HepG2 (cell line): ENCODE measurements around the gene HEXIM1. TPM values are rescaled to one million over a fixed set of nuclear protein-coding genes. Genes with fewer than 3 reads are reported as not detected.

Source experiments
- HNRNPH1 ChIP-seq: fragments of 200-400 bp; formaldehyde crosslinking; optimal IDR thresholded peaks from 2 replicates; pipeline ENCODE3; 2017; ENCODE audit warnings: mild to moderate bottlenecking, low read depth, low read length
- KDM4B ChIP-seq: sonication (generic); formaldehyde crosslinking; IDR thresholded peaks from 2 replicates; pipeline ENCODE4 v1.4.0; 2020; ENCODE audit warnings: missing genetic modification reagents
- MTF1 ChIP-seq: sonication (generic); formaldehyde crosslinking; IDR thresholded peaks from 2 replicates; pipeline ENCODE4 v1.5.0; 2020; ENCODE audit warnings: missing genetic modification reagents
- RFX1 ChIP-seq: fragments of 450-650 bp; IDR thresholded peaks from 2 replicates; pipeline ENCODE4 v1.6.1; 2017
- YY1 ChIP-seq: IDR thresholded peaks from 2 replicates; pipeline ENCODE4 v1.6.1; 2011; ENCODE audit warnings: low read length, low read depth, moderate library complexity, mild to moderate bottlenecking; ENCODE audit not compliant: insufficient read depth, insufficient replicate concordance
- ZBTB20 ChIP-seq: sonication (generic); formaldehyde crosslinking; IDR thresholded peaks from 2 replicates; pipeline ENCODE4 v1.8.1; 2023; ENCODE audit warnings: missing genetic modification reagents, low read depth, mild to moderate bottlenecking, borderline replicate concordance
- ZNF292 ChIP-seq: sonication (generic); formaldehyde crosslinking; IDR thresholded peaks from 2 replicates; pipeline ENCODE4 v1.8.1; 2022; ENCODE audit warnings: mild to moderate bottlenecking, low read depth, missing genetic modification reagents, borderline replicate concordance
- ZNF460 ChIP-seq: sonication (generic); formaldehyde crosslinking; IDR thresholded peaks from 2 replicates; pipeline ENCODE4 v1.5.1; 2020; ENCODE audit warnings: missing genetic modification reagents, mild to moderate bottlenecking, borderline replicate concordance
- ZNF468 ChIP-seq: sonication (generic); formaldehyde crosslinking; IDR thresholded peaks from 2 replicates; pipeline ENCODE4 v1.8.0; 2022; ENCODE audit warnings: mild to moderate bottlenecking, moderate library complexity, missing genetic modification reagents
- ZNF629 ChIP-seq: sonication (generic); formaldehyde crosslinking; conservative IDR thresholded peaks from 2 replicates; pipeline ENCODE4 v1.5.0; 2020; ENCODE audit warnings: missing genetic modification reagents
- ZNF782 ChIP-seq: sonication (generic); formaldehyde crosslinking; IDR thresholded peaks from 2 replicates; pipeline ENCODE4 v1.4.0; 2020; ENCODE audit warnings: missing genetic modification reagents, mild to moderate bottlenecking, borderline replicate concordance
- ZNF883 ChIP-seq: sonication (generic); formaldehyde crosslinking; IDR thresholded peaks from 2 replicates; pipeline ENCODE4 v1.5.1; 2020; ENCODE audit warnings: mild to moderate bottlenecking, missing genetic modification reagents; ENCODE audit errors: not compliant biosample characterization
- polyA plus RNA-seq, 8 experiments: library from polyadenylated mRNA; depleted of rRNA in 3 of 8; stranded (reverse) in 7 of 8; unstranded in 1 of 8; fragments of >200 nt; fragmentation: Illumina TruSeq in 4 of 8; extraction: Trizol in 4 of 8; gene quantifications; 2 replicates each; pipeline versions ENCODE4 v1.2.1 to v1.2.3, GENCODE V29; 2011 to 2016; ENCODE audit warnings: low read depth in 4 of 8, missing spikeins in 1 of 8, mixed read lengths in 1 of 8; ENCODE audit not compliant: insufficient read depth in 1 of 8
- total RNA-seq, 5 experiments: library from RNA; depleted of rRNA; stranded (reverse); fragments of >200 nt; fragmentation: Illumina TruSeq; extraction: Trizol; gene quantifications; 2 replicates each; pipeline ENCODE4 v1.2.3, GENCODE V29; 2016; ENCODE audit warnings: low read depth in 1 of 5
- TF ChIP-seq, protein P1 (sequence below): sonication (generic); formaldehyde crosslinking; IDR thresholded peaks from 2 replicates; pipeline ENCODE4 v1.5.0; 2020; ENCODE audit warnings: missing genetic modification reagents
- TF ChIP-seq, protein P2 (sequence below): IDR thresholded peaks from 2 replicates; pipeline ENCODE4 v1.6.1; 2016; ENCODE audit warnings: mild to moderate bottlenecking
- TF ChIP-seq, protein P3 (sequence below): sonication (generic); formaldehyde crosslinking; IDR thresholded peaks from 2 replicates; pipeline ENCODE4 v1.5.1; 2020; ENCODE audit warnings: mild to moderate bottlenecking, moderate library complexity, missing genetic modification reagents
- TF ChIP-seq, protein P4 (sequence below): sonication (generic); formaldehyde crosslinking; IDR thresholded peaks from 2 replicates; pipeline ENCODE4 v1.8.0; 2022; ENCODE audit warnings: missing genetic modification reagents, mild to moderate bottlenecking, moderate library complexity, borderline replicate concordance
- TF ChIP-seq, protein P5 (sequence below): IDR thresholded peaks from 2 replicates; pipeline ENCODE4 v1.6.1; 2016
- TF ChIP-seq, protein P6 (sequence below), 2 experiments: fragments of 450-650 bp in 1 of 2; sonication (generic) in 1 of 2; formaldehyde crosslinking; IDR thresholded peaks; 2 replicates each; pipeline versions ENCODE4 v1.5.0 to v1.8.0; 2020 to 2022; ENCODE audit warnings: mild to moderate bottlenecking in 1 of 2, missing genetic modification reagents in 1 of 2

HEXIM1 gene
- total and polyA plus RNA-seq, 2 of the 13 experiments (the other 11 are each of a cell fraction or from before 2014, with no cell fraction given): 10.5 to 16.6 TPM

DNA sequence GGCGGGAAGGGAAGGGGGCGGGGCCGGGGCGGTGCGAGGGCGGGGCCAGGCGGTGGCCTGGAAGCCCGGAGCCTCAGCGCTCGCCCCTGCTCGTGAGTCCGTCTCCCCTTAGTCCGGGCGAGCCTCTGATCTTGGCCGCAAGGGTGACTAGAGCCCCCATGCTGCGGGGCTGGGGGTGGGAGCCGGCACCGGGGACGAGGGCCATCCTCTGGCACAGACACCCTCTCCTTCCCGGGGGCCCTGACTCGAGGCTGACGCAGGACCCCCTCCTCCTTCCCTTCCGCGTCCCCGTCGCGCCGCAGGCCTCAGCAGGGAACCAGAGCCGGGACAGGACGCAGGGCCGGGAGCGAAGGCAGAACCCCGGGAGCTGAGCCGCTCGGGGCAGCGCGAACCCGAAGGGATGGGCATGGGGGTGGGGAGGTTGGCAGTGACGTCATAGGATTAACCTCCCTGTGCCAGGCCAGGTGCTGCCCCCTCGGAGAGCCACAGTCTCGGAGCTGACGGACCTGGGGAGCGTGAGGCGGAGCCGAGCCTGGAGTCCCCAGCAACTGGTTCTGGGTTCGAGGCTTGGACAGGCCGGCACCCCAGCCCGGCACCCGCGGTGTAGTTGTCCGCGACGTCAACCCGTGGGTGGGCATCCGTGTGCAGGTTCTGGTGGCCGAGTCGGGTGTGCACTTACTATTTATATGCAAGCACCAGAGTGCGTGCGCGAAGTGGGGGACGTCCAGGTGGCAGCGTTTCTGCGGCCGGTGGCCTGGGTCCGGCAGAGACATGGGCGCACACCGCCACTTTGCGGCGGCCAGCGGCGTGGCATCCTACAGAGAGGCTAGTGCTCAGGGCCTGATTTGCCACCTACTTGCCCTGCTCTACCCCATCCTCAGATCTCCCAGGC, 15.5 kb upstream of the HEXIM1 start (continued):
- TF ChIP-seq ZNF468: no peak
- TF ChIP-seq, protein P1, sequence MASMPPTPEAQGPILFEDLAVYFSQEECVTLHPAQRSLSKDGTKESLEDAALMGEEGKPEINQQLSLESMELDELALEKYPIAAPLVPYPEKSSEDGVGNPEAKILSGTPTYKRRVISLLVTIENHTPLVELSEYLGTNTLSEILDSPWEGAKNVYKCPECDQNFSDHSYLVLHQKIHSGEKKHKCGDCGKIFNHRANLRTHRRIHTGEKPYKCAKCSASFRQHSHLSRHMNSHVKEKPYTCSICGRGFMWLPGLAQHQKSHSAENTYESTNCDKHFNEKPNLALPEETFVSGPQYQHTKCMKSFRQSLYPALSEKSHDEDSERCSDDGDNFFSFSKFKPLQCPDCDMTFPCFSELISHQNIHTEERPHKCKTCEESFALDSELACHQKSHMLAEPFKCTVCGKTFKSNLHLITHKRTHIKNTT: no peak
- TF ChIP-seq ZNF460 (CRISPR knock-in tag): peak; percentile 24; the same call in 1 of the 2 replicates
- TF ChIP-seq ZNF292 (CRISPR knock-in tag): 0 out of 2 replicates have a peak, but pooled peaks have one; percentile 54
- TF ChIP-seq, protein P2, sequence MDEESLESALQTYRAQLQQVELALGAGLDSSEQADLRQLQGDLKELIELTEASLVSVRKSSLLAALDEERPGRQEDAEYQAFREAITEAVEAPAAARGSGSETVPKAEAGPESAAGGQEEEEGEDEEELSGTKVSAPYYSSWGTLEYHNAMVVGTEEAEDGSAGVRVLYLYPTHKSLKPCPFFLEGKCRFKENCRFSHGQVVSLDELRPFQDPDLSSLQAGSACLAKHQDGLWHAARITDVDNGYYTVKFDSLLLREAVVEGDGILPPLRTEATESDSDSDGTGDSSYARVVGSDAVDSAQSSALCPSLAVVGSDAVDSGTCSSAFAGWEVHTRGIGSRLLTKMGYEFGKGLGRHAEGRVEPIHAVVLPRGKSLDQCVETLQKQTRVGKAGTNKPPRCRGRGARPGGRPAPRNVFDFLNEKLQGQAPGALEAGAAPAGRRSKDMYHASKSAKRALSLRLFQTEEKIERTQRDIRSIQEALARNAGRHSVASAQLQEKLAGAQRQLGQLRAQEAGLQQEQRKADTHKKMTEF (CRISPR knock-in tag): peak; percentile 42; the same call in 1 of the 2 replicates
- peak; percentile 76 for TF ChIP-seq KDM4B (CRISPR knock-in tag)
- no peak for TF ChIP-seq RFX1
- TF ChIP-seq HNRNPH1: no peak
- TF ChIP-seq, protein P3, sequence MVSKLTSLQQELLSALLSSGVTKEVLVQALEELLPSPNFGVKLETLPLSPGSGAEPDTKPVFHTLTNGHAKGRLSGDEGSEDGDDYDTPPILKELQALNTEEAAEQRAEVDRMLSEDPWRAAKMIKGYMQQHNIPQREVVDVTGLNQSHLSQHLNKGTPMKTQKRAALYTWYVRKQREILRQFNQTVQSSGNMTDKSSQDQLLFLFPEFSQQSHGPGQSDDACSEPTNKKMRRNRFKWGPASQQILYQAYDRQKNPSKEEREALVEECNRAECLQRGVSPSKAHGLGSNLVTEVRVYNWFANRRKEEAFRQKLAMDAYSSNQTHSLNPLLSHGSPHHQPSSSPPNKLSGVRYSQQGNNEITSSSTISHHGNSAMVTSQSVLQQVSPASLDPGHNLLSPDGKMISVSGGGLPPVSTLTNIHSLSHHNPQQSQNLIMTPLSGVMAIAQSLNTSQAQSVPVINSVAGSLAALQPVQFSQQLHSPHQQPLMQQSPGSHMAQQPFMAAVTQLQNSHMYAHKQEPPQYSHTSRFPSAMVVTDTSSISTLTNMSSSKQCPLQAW (CRISPR knock-in tag): peak; percentile 90
- no peak for TF ChIP-seq YY1
- TF ChIP-seq, protein P4, sequence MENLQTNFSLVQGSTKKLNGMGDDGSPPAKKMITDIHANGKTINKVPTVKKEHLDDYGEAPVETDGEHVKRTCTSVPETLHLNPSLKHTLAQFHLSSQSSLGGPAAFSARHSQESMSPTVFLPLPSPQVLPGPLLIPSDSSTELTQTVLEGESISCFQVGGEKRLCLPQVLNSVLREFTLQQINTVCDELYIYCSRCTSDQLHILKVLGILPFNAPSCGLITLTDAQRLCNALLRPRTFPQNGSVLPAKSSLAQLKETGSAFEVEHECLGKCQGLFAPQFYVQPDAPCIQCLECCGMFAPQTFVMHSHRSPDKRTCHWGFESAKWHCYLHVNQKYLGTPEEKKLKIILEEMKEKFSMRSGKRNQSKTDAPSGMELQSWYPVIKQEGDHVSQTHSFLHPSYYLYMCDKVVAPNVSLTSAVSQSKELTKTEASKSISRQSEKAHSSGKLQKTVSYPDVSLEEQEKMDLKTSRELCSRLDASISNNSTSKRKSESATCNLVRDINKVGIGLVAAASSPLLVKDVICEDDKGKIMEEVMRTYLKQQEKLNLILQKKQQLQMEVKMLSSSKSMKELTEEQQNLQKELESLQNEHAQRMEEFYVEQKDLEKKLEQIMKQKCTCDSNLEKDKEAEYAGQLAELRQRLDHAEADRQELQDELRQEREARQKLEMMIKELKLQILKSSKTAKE: peak; percentile 46; the same call in 1 of the 2 replicates
- 0 out of 2 replicates have a peak, but pooled peaks have one; percentile 20 for TF ChIP-seq ZNF629 (CRISPR knock-in tag)
- TF ChIP-seq, protein P5, sequence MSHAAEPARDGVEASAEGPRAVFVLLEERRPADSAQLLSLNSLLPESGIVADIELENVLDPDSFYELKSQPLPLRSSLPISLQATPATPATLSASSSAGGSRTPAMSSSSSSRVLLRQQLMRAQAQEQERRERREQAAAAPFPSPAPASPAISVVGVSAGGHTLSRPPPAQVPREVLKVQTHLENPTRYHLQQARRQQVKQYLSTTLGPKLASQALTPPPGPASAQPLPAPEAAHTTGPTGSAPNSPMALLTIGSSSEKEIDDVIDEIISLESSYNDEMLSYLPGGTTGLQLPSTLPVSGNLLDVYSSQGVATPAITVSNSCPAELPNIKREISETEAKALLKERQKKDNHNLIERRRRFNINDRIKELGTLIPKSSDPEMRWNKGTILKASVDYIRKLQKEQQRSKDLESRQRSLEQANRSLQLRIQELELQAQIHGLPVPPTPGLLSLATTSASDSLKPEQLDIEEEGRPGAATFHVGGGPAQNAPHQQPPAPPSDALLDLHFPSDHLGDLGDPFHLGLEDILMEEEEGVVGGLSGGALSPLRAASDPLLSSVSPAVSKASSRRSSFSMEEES (CRISPR knock-in tag): no peak
- TF ChIP-seq, protein P6, sequence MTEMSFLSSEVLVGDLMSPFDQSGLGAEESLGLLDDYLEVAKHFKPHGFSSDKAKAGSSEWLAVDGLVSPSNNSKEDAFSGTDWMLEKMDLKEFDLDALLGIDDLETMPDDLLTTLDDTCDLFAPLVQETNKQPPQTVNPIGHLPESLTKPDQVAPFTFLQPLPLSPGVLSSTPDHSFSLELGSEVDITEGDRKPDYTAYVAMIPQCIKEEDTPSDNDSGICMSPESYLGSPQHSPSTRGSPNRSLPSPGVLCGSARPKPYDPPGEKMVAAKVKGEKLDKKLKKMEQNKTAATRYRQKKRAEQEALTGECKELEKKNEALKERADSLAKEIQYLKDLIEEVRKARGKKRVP (CRISPR knock-in tag; IDR thresholded peaks at IDR 0.05): no peak; a peak in 1 of 4 replicates
- TF ChIP-seq ZNF782 (CRISPR knock-in tag): peak; percentile 89; the same call in 1 of the 2 replicates
- TF ChIP-seq MTF1 (CRISPR knock-in tag): no peak
- no peak for TF ChIP-seq ZNF883 (CRISPR knock-in tag)
- 0 out of 2 replicates have a peak, but pooled peaks have one; percentile 42 for TF ChIP-seq ZBTB20 (CRISPR knock-in tag)
